A673 (cell line): ENCODE results near the gene PTPN14. TPM values are rescaled to one million over a fixed set of nuclear protein-coding genes. Genes with fewer than 3 reads are reported as not detected.

Source experiments
- BruUV-seq: library from RNA; stranded (reverse); fragments of 400-500 nt; replicated peaks from 2 replicates; lab custom pipeline; 2021; lab: Mats Ljungman, UMichigan
- CTCF ChIA-PET: fragments of 300-600 bp; sonication (Branson Sonifier 250); formaldehyde crosslinking; loops from one replicate; lab custom pipeline; 2022; ENCODE audit warnings: antibody characterized with exemption; lab: Charles Lee
- POLR2A ChIA-PET: fragments of 300-600 bp; sonication (Branson Sonifier 250); formaldehyde crosslinking; loops from one replicate; lab custom pipeline; 2022; ENCODE audit warnings: antibody characterized with exemption; ENCODE audit not compliant: low non-redundant PET; lab: Charles Lee
- DNase-seq: peaks from one replicate; pipeline ENCODE4 v3.0.0-alpha.2; 2015; ENCODE audit warnings: low spot score
- H3K27ac ChIP-seq: fragments of 200-600 bp; sonication (generic); 2 replicates; pipeline ENCODE4 v1.5.1; 2016; ENCODE audit warnings: mixed run types, low read depth, mild to moderate bottlenecking, mixed read lengths, antibody characterized with exemption, low read length; ENCODE audit not compliant: poor library complexity, severe bottlenecking
- H3K27me3 ChIP-seq: fragments of 200-600 bp; sonication (generic); replicated peaks from 2 replicates; pipeline ENCODE4 v1.6.1; 2017; ENCODE audit warnings: mixed run types, low read depth, mild to moderate bottlenecking, mixed read lengths, antibody characterized with exemption, low read length; ENCODE audit not compliant: insufficient read depth, poor library complexity
- H3K36me3 ChIP-seq: fragments of 200-600 bp; sonication (generic); 2 replicates; pipeline ENCODE4 v1.6.1; 2016; ENCODE audit warnings: mixed run types, mild to moderate bottlenecking, mixed read lengths, antibody characterized with exemption, low read length; ENCODE audit not compliant: insufficient read depth, poor library complexity, severe bottlenecking
- H3K4me1 ChIP-seq: fragments of 200-600 bp; sonication (generic); 2 replicates; pipeline ENCODE4 v1.6.1; 2017; ENCODE audit warnings: mixed run types, mild to moderate bottlenecking, mixed read lengths, antibody characterized with exemption, low read length; ENCODE audit not compliant: insufficient read depth, poor library complexity, severe bottlenecking
- H3K4me3 ChIP-seq: fragments of 200-600 bp; sonication (generic); 2 replicates; pipeline ENCODE4 v1.5.1; 2016; ENCODE audit warnings: low read depth, mixed run types, mild to moderate bottlenecking, mixed read lengths, low read length; ENCODE audit not compliant: poor library complexity, severe bottlenecking
- H3K9me3 ChIP-seq: fragments of 200-600 bp; sonication (generic); 2 replicates; pipeline ENCODE4 v1.6.1; 2016; ENCODE audit warnings: mixed run types, low read depth, mild to moderate bottlenecking, mixed read lengths, antibody characterized with exemption, low read length; ENCODE audit not compliant: poor library complexity, severe bottlenecking
- CTCF ChIP-seq: fragments of 300-800, 200-600 bp; sonication (generic); conservative IDR thresholded peaks from 2 replicates; pipeline ENCODE4 v1.5.1; 2017; ENCODE audit warnings: low read depth, mild to moderate bottlenecking, antibody characterized with exemption, low read length, moderate library complexity, mixed read lengths
- EZH2 ChIP-seq: fragments of 200-600 bp; sonication (generic); IDR thresholded peaks from 2 replicates; pipeline ENCODE4 v1.6.1; 2017; ENCODE audit warnings: borderline replicate concordance, low read depth, mild to moderate bottlenecking, mixed read lengths, antibody characterized with exemption, low read length; ENCODE audit not compliant: poor library complexity, severe bottlenecking
- intact Hi-C: fragments of 100-400 bp; cut with micrococcal nuclease; formaldehyde crosslinking; loops from one replicate; pipeline ENCODE4 v1.10.0; 2022; ENCODE audit not compliant: unreplicated experiment
- total RNA-seq: library from RNA; stranded (reverse); gene quantifications from 2 replicates; pipeline ENCODE4 v1.2.3, GENCODE V29; 2021

Gene PTPN14
- total RNA-seq, 1 experiment from 2014 or later = 114 TPM

- Histone ChIP-seq H3K4me1 (peaks cover 30% of the 10 kb centered on the region), H3K27me3 (no peaks in the 10 kb centered on the region), H3K36me3 (no peaks in the 10 kb centered on the region), H3K4me3 (no peak overlapping the region), H3K27ac (no peak overlapping the region), H3K9me3 (no peaks in the 10 kb centered on the region)
- ChIA-PET CTCF (no interaction called here), POLR2A (no interaction called here)
- BruUV-seq = no TSS peak
- intact Hi-C loops = loop anchor here (10.0 kb wide), 1 partner anchor 1035 kb away; no protein-coding TSS in a partner anchor
- DNase-seq = no peak
- TF ChIP-seq EZH2 (no peak), CTCF (no peak)
Measured at GRCh38 chr1:214300149-214300780, 251.1 kb downstream of the PTPN14 start.

Other genes with a start within 250 kb of the PTPN14 start
- gene CENPF, start 51.6 kb upstream of the PTPN14 start, total RNA-seq = 273 and 281 TPM in 2 replicates